Activated CD8-positive, alpha-beta T cell treated with anti-CD3 and anti-CD28 coated beads for 36 hours (primary cell): ENCODE data around the gene CALCOCO2. TPM values are rescaled to one million over a fixed set of nuclear protein-coding genes. Genes with fewer than 3 reads are reported as not detected.

Experiments used
- ATAC-seq: fragments of 200-7000 bp; cut with Tn5 transposase; one replicate; pipeline ENCODE4 v1.10.0; 2021; ENCODE audit warnings: mild to moderate bottlenecking, moderate library complexity
- CTCF ChIA-PET: fragments of 350-600 bp; sonication (Branson Sonifier 250); formaldehyde crosslinking; loops from one replicate; lab custom pipeline; 2021; ENCODE audit warnings: antibody characterized with exemption; lab: Charles Lee
- POLR2A ChIA-PET: fragments of 350-600 bp; sonication (Branson Sonifier 250); formaldehyde crosslinking; loops from one replicate; lab custom pipeline; 2021; ENCODE audit warnings: antibody characterized with exemption; lab: Charles Lee
- DNase-seq: peaks from one replicate; pipeline ENCODE4 v3.0.0-alpha.2; 2020
- H3K27ac Mint-ChIP-seq: one replicate; pipeline ENCODE4 v1.8.0; 2021; ENCODE audit warnings: mild to moderate bottlenecking, mixed read lengths
- H3K27me3 Mint-ChIP-seq: one replicate; pipeline ENCODE4 v1.8.0; 2021; ENCODE audit warnings: mixed read lengths
- H3K36me3 Mint-ChIP-seq: one replicate; pipeline ENCODE4 v1.8.0; 2021; ENCODE audit warnings: low read depth, mixed read lengths
- H3K4me1 Mint-ChIP-seq: one replicate; pipeline ENCODE4 v1.8.0; 2021; ENCODE audit warnings: low read depth, mixed read lengths
- H3K4me3 Mint-ChIP-seq: one replicate; pipeline ENCODE4 v1.8.0; 2021; ENCODE audit warnings: mild to moderate bottlenecking, moderate library complexity, mixed read lengths
- H3K9me3 Mint-ChIP-seq: one replicate; pipeline ENCODE4 v1.8.0; 2021; ENCODE audit warnings: mixed read lengths
- intact Hi-C: fragments of 100-400 bp; cut with micrococcal nuclease; formaldehyde crosslinking; loops from one replicate; pipeline ENCODE4 v1.10.0; 2022
- total RNA-seq, 2 experiments: library from RNA; stranded (reverse); gene quantifications; one replicate each; pipeline ENCODE4 v1.2.3, GENCODE V29; 2021
- TF ChIP-seq, protein P1 (sequence below): fragments of 200-600 bp; IDR thresholded peaks from one replicate; pipeline ENCODE4 v1.8.0; 2022; ENCODE audit warnings: antibody characterized with exemption, mild to moderate bottlenecking

CALCOCO2 gene
- total RNA-seq, 2 experiments from 2014 or later: 69.2 to 73.1 TPM

DNA sequence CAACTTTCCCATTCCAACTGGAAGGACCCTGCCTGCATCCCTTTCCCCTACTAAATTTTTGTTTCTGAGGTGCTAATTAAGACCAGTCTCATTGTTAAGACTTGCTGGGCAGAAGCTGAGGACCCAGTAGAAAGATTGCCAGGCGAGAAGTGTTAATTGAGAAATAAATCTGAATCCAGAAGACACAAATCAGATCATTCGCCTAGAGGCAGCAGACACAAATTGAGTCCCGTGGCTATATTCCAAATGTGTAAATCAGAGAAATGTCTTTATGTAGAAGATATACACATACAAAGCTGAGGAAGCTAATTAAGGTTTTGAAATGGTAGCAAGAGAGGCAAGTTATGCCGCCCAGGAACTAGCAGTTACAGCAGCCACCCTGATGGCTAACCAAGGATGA, 29.6 kb downstream of the CALCOCO2 start:
- intact Hi-C loops: no loop called here
- peaks cover 22% of the 10 kb centered on the region for H3K36me3 Mint-ChIP-seq

GRCh38 chr17:48868916-48869500, 38.2 kb downstream of the CALCOCO2 start:
- TF ChIP-seq, protein P1, sequence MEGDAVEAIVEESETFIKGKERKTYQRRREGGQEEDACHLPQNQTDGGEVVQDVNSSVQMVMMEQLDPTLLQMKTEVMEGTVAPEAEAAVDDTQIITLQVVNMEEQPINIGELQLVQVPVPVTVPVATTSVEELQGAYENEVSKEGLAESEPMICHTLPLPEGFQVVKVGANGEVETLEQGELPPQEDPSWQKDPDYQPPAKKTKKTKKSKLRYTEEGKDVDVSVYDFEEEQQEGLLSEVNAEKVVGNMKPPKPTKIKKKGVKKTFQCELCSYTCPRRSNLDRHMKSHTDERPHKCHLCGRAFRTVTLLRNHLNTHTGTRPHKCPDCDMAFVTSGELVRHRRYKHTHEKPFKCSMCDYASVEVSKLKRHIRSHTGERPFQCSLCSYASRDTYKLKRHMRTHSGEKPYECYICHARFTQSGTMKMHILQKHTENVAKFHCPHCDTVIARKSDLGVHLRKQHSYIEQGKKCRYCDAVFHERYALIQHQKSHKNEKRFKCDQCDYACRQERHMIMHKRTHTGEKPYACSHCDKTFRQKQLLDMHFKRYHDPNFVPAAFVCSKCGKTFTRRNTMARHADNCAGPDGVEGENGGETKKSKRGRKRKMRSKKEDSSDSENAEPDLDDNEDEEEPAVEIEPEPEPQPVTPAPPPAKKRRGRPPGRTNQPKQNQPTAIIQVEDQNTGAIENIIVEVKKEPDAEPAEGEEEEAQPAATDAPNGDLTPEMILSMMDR: no peak
- intact Hi-C loops: no loop called here
- no peak overlapping the region for H3K27ac Mint-ChIP-seq
- no peaks in the 10 kb centered on the region for H3K27me3 Mint-ChIP-seq
- CTCF ChIA-PET: interaction anchor here (0.8 to 2.3 kb wide), 4 partner anchors 9 to 191 kb away, joined by 3 to 10 read pairs (median 6); no protein-coding TSS in a partner anchor
- H3K4me1 Mint-ChIP-seq: no peaks in the 10 kb centered on the region
- ATAC-seq: no peak
- H3K36me3 Mint-ChIP-seq: peaks cover 11% of the 10 kb centered on the region
- POLR2A ChIA-PET: no interaction called here
- no peaks in the 10 kb centered on the region for H3K9me3 Mint-ChIP-seq
- H3K4me3 Mint-ChIP-seq: no peak overlapping the region
- no peak for DNase-seq

More for the DNA sequence above, 29.6 kb downstream of the CALCOCO2 start:
- ATAC-seq: no peak
- Mint-ChIP-seq H3K9me3 (no peaks in the 10 kb centered on the region), H3K4me1 (peaks cover 2% of the 10 kb centered on the region), H3K27me3 (no peaks in the 10 kb centered on the region), H3K4me3 (no peak overlapping the region), H3K27ac (peak overlapping the region; percentile 63)
- ChIA-PET CTCF (interaction anchor here (0.6 to 4.4 kb wide), 12 partner anchors 10 to 170 kb away, joined by 3 to 36 read pairs (median 4); partner anchors contain the start of gene SNF8), POLR2A (interaction anchor here (0.6 kb wide), 1 partner anchor 49 kb away, joined by 3 read pairs; no protein-coding TSS in a partner anchor)
- TF ChIP-seq, protein P1: no peak
- DNase-seq: no peak

DNA sequence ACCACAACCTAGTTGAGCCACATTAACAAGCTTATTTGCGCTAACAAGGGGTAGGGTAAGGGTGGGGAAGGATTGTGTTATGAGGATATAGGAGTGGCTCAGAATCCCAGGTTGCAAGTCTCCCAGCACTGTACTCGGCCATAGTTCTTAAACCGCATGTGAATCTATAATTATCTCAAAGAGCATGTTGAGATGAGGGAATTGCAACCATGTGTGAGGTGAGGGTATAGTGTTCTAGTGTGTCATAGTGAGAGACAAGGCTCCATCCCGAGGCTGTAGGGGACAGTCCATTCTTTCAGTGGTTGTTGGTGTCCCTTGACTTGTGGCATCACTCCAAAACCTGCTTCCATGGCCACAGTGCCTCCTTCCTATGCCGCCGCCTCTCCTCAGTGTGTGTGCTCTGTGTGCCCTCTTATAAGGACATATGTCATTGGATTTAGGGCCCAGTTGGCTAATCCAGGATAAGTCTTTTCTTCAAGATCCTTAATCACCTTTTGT, 39.0 kb downstream of the CALCOCO2 start:
- Mint-ChIP-seq H3K36me3 (peaks cover 4% of the 10 kb centered on the region), H3K27me3 (no peaks in the 10 kb centered on the region), H3K27ac (no peak overlapping the region), H3K4me1 (no peaks in the 10 kb centered on the region), H3K9me3 (no peaks in the 10 kb centered on the region), H3K4me3 (no peak overlapping the region)
- ChIA-PET POLR2A (no interaction called here), CTCF (interaction anchor here (0.8 to 2.3 kb wide), 6 partner anchors 9 to 191 kb away, joined by 3 to 10 read pairs (median 6); no protein-coding TSS in a partner anchor)
- TF ChIP-seq, protein P1: no peak
- ATAC-seq: no peak
- no peak for DNase-seq
- intact Hi-C loops: no loop called here

DNA sequence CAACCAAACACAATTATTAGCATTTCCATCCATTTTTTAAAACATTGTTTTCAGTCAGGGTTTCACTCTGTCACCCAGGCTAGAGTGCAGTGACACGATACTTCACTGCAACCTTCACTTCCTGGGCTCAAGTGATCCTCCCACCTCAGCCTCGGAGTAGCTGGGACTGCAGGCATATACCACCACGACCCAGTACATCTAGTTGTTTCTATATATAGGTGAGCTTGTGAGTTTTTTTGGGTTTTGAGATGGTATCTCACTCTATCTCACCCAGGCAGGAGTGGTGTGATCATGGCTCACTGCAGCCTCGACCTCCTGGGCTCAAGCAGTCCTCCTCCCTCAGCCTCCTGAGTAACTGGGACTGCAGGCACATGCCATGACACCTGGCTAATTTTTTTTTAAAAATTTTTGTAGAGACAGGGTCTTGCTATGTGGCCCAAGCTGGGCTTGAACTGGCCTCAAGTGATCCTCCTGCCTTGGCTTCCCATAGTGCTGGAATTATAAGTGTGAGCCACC, 40.3 kb downstream of the CALCOCO2 start:
- H3K4me3 Mint-ChIP-seq: no peak overlapping the region
- CTCF ChIA-PET: interaction anchor here (1.0 to 1.3 kb wide), 6 partner anchors 8 to 162 kb away, joined by 3 to 9 read pairs (median 4); no protein-coding TSS in a partner anchor
- no peak for ATAC-seq
- POLR2A ChIA-PET: no interaction called here
- no peak for DNase-seq
- intact Hi-C loops: no loop called here
- H3K27ac Mint-ChIP-seq: no peak overlapping the region
- no peaks in the 10 kb centered on the region for H3K4me1 Mint-ChIP-seq
- TF ChIP-seq, protein P1: no peak
- no peaks in the 10 kb centered on the region for H3K27me3 Mint-ChIP-seq
- peaks cover 3% of the 10 kb centered on the region for H3K36me3 Mint-ChIP-seq
- H3K9me3 Mint-ChIP-seq: no peaks in the 10 kb centered on the region
